PC-9 (cell line): ENCODE results near the gene PRCD. TPM values are rescaled to one million over a fixed set of nuclear protein-coding genes. Genes with fewer than 3 reads are reported as not detected.
"Not testable (repeated sequence)": the region's sequence is repeated elsewhere in the genome, so short reads cannot be mapped to it uniquely, and the experiment has no call there.

Source experiments
- BruUV-seq: library from RNA; stranded (reverse); fragments of 400-500 nt; replicated peaks from 2 replicates; lab custom pipeline; 2021; lab: Mats Ljungman, UMichigan
- CTCF ChIA-PET: fragments of 300-600 bp; sonication (Branson Sonifier 250); formaldehyde crosslinking; loops from one replicate; lab custom pipeline; 2022; ENCODE audit warnings: antibody characterized with exemption; lab: Charles Lee
- POLR2A ChIA-PET: fragments of 300-600 bp; sonication (Branson Sonifier 250); formaldehyde crosslinking; loops from one replicate; lab custom pipeline; 2022; ENCODE audit warnings: antibody characterized with exemption; ENCODE audit not compliant: unreplicated experiment; lab: Charles Lee
- DNase-seq, 2 experiments: peaks; one replicate each; pipeline versions ENCODE4 v3.0.0 to v3.0.0-alpha.2; 2015 to 2022; ENCODE audit warnings: mixed read lengths in 1 of 2
- H2AFZ ChIP-seq: fragments of 200-600 bp; sonication (generic); 2 replicates; pipeline ENCODE4 v1.8.1; 2017; ENCODE audit warnings: antibody characterized with exemption
- H3F3A ChIP-seq: fragments of 200-600 bp; sonication (generic); 2 replicates; pipeline ENCODE4 v1.8.1; 2017; ENCODE audit warnings: antibody characterized with exemption, mild to moderate bottlenecking, low read depth; ENCODE audit not compliant: insufficient read depth
- H3K27ac ChIP-seq: fragments of 200-600 bp; sonication (generic); 2 replicates; pipeline ENCODE4 v1.6.1; 2016; ENCODE audit warnings: mixed run types
- H3K27me3 ChIP-seq: fragments of 200-600 bp; sonication (generic); 2 replicates; pipeline ENCODE4 v1.6.1; 2016; ENCODE audit warnings: low read depth, mixed run types; ENCODE audit not compliant: insufficient read depth
- H3K36me3 ChIP-seq: fragments of 200-600 bp; sonication (generic); 2 replicates; pipeline ENCODE4 v1.6.1; 2016; ENCODE audit warnings: low read depth, mixed run types
- H3K4me1 ChIP-seq: fragments of 200-600 bp; sonication (generic); replicated peaks from 2 replicates; pipeline ENCODE4 v1.6.1; 2016; ENCODE audit warnings: mixed run types; ENCODE audit not compliant: insufficient read depth
- H3K4me2 ChIP-seq: fragments of 200-600 bp; sonication (generic); 2 replicates; pipeline ENCODE4 v1.6.1; 2017; ENCODE audit warnings: mixed run types
- H3K4me3 ChIP-seq: fragments of 200-600 bp; sonication (generic); 2 replicates; pipeline ENCODE4 v1.6.1; 2016; ENCODE audit warnings: mixed run types
- H3K79me2 ChIP-seq: fragments of 200-600 bp; sonication (generic); 2 replicates; pipeline ENCODE4 v1.6.1; 2017; ENCODE audit warnings: low read depth, mixed run types
- H3K9me2 ChIP-seq: fragments of 200-600 bp; sonication (generic); 2 replicates; pipeline ENCODE4 v1.8.1; 2017; ENCODE audit warnings: mild to moderate bottlenecking; ENCODE audit not compliant: insufficient read depth
- H3K9me3 ChIP-seq: fragments of 200-600 bp; sonication (generic); 2 replicates; pipeline ENCODE4 v1.8.1; 2016; ENCODE audit warnings: low read depth; ENCODE audit not compliant: insufficient read depth
- H4K20me1 ChIP-seq: fragments of 200-600 bp; sonication (generic); 2 replicates; pipeline ENCODE4 v1.8.1; 2017; ENCODE audit not compliant: insufficient read depth
- EZH2 ChIP-seq: fragments of 200-600 bp; sonication (generic); IDR thresholded peaks from 2 replicates; pipeline ENCODE4 v1.8.0; 2017; ENCODE audit warnings: antibody characterized with exemption, low read depth
- intact Hi-C: fragments of 100-400 bp; cut with micrococcal nuclease; formaldehyde crosslinking; loops from one replicate; pipeline ENCODE4 v1.10.0; 2022; ENCODE audit not compliant: unreplicated experiment
- total RNA-seq: library from RNA; stranded (reverse); gene quantifications from 2 replicates; pipeline ENCODE4 v1.2.3, GENCODE V29; 2021
- TF ChIP-seq, protein P1 (sequence below): fragments of 200-600 bp; sonication (generic); conservative IDR thresholded peaks from 2 replicates; pipeline ENCODE4 v1.6.1; 2017; ENCODE audit warnings: mixed run types, antibody characterized with exemption, mild to moderate bottlenecking, moderate library complexity

The PRCD gene
- total RNA-seq, 1 experiment from 2014 or later = 2.7 TPM

DNA sequence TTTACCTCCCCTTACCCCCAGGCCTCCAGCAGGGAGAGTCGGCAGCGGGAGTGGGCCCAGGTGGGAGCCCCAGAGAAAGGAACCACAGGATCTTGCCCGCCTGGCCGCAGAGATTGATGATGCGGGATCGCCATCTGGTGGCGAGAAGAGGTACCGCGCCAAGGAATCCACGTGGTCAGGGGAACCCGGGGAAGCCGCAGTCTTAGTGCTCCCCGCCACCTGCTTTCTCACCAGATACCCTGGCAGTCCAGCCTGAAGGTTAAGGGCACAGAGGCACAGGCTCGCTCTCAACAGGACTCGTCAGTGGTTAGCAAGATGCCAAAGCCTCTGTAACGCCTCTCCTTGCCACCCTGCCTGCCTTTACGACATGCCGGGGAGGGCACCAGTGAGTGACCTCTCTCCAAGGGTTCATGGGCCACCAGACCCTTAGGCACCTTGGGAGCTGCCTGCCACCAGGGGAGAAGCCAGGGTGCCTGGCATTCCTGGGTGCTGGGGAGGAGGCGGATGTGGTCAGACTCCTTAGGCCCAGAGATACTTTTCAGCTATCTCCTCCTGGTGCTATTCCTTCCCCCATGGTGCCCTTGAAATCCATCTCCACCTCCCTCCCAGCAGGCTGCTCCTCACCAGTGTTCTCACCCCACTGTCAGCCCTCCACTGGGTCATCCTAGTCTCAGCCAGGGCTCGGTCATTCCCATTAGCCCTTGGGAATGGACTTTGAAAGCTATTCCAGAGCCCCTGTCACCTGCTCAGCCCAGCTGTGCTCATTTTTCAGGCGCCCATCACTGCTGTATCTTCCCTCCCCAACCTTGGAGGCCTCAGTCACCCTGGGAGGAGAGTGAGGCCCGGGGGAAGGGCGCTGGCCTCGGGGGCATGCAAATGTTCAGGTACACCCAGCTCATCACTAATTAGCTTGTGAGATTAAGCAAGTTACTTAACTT is 33.2 kb upstream of the PRCD start:
- no peaks in the 10 kb centered on the region for H3F3A ChIP-seq
- H3K27ac ChIP-seq = no peak overlapping the region
- H3K36me3 ChIP-seq = no peaks in the 10 kb centered on the region
- peak overlapping the region; percentile 54 for H3K4me2 ChIP-seq
- ChIA-PET CTCF (interaction anchor here (0.6 to 0.9 kb wide), 6 partner anchors 48 to 282 kb away, joined by 3 to 6 read pairs (median 3); partner anchors contain the start of gene PRPSAP1), POLR2A (no interaction called here)
- no peaks in the 10 kb centered on the region for H3K9me2 ChIP-seq
- no peaks in the 10 kb centered on the region for H3K27me3 ChIP-seq
- H3K4me3 ChIP-seq = no peak overlapping the region
- DNase-seq = peak; percentile 43 to 87
- no peaks in the 10 kb centered on the region for H3K9me3 ChIP-seq
- H4K20me1 ChIP-seq = no peaks in the 10 kb centered on the region
- peak overlapping the region; percentile 63; the same call in 1 of the 2 replicates for H2AFZ ChIP-seq
- intact Hi-C loops = loop anchor here (1.0 kb wide), 4 partner anchors 40 to 202 kb away; no protein-coding TSS in a partner anchor
- H3K79me2 ChIP-seq = no peaks in the 10 kb centered on the region
- H3K4me1 ChIP-seq = no peaks in the 10 kb centered on the region
- no peak for TF ChIP-seq EZH2
- TF ChIP-seq, protein P1, sequence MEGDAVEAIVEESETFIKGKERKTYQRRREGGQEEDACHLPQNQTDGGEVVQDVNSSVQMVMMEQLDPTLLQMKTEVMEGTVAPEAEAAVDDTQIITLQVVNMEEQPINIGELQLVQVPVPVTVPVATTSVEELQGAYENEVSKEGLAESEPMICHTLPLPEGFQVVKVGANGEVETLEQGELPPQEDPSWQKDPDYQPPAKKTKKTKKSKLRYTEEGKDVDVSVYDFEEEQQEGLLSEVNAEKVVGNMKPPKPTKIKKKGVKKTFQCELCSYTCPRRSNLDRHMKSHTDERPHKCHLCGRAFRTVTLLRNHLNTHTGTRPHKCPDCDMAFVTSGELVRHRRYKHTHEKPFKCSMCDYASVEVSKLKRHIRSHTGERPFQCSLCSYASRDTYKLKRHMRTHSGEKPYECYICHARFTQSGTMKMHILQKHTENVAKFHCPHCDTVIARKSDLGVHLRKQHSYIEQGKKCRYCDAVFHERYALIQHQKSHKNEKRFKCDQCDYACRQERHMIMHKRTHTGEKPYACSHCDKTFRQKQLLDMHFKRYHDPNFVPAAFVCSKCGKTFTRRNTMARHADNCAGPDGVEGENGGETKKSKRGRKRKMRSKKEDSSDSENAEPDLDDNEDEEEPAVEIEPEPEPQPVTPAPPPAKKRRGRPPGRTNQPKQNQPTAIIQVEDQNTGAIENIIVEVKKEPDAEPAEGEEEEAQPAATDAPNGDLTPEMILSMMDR = peak; percentile 86
- BruUV-seq = no TSS peak

DNA sequence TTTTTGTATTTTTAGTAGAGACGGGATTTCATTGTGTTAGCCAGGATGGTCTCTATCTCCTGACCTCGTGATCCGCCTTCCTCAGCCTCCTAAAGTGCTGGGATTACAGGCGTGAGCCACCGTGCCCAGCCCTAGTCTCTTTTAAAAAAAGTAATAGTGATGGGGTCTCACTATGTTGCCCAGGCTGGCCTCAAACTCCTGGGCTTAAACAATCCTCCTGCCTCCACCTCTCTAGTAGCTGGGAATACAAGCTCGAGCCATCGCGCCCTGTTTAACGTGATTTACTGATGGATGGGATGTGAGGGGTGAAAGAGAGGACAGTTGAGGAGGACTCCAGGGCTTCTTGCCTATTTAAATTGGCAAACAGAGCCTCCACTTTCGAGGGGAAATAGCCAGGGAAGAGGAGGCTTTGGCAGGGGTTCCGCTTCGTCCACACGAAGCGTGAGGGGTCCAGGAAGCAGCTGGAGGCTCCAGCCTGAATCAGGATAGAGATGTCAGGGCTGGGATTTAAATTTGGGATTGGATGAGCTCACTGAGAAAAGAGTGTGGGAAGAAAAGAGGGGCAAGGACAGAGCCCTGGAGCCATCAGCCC is 31.3 kb upstream of the PRCD start:
- CTCF ChIA-PET, DNase-seq, H3K36me3 ChIP-seq, H3K4me1 ChIP-seq, H2AFZ ChIP-seq, H3K4me3 ChIP-seq, H3K27ac ChIP-seq, H3K9me2 ChIP-seq, H3K4me2 ChIP-seq, POLR2A ChIA-PET, BruUV-seq, H3F3A ChIP-seq, H3K27me3 ChIP-seq, H3K79me2 ChIP-seq, H3K9me3 ChIP-seq, intact Hi-C loops, H4K20me1 ChIP-seq: not testable (repeated sequence)

GRCh38 chr17:76510831-76511244 is 29.0 kb upstream of the PRCD start:
- Histone ChIP-seq H3K4me2 (no peak overlapping the region), H3K9me3 (no peaks in the 10 kb centered on the region), H3K4me1 (no peaks in the 10 kb centered on the region), H3K27me3 (no peaks in the 10 kb centered on the region), H3F3A (no peaks in the 10 kb centered on the region), H3K27ac (no peak overlapping the region), H3K4me3 (no peak overlapping the region), H3K36me3 (no peaks in the 10 kb centered on the region), H4K20me1 (no peaks in the 10 kb centered on the region), H2AFZ (no peak overlapping the region), H3K79me2 (no peaks in the 10 kb centered on the region), H3K9me2 (no peaks in the 10 kb centered on the region)
- DNase-seq = no peak
- no peak for TF ChIP-seq EZH2
- TF ChIP-seq, protein P1 = no peak
- BruUV-seq = no TSS peak
- ChIA-PET CTCF (no interaction called here), POLR2A (no interaction called here)
- intact Hi-C loops = no loop called here
